ENCODE data around the gene TTC7B. TPM values are rescaled to one million over a fixed set of nuclear protein-coding genes. Genes with fewer than 3 reads are reported as not detected.

Gene TTC7B
- total RNA-seq, 4 donors from 2014 or later: 31.0 to 49.7 (median 45.1) TPM

- TF ChIP-seq CTCF (IDR thresholded peaks at IDR 0.05; ENCODE audit: low read depth): no peak
Observed at GRCh38 chr14:90755661-90756304, 60.4 kb downstream of the TTC7B start.

- TF ChIP-seq CTCF (IDR thresholded peaks at IDR 0.05; ENCODE audit: low read depth): no peak
Observed at GRCh38 chr14:90753456-90754005, 62.7 kb downstream of the TTC7B start.

GRCh38 chr14:90750701-90751100 is 65.5 kb downstream of the TTC7B start:
- TF ChIP-seq CTCF (IDR thresholded peaks at IDR 0.05; ENCODE audit: low read depth): no peak

DNA sequence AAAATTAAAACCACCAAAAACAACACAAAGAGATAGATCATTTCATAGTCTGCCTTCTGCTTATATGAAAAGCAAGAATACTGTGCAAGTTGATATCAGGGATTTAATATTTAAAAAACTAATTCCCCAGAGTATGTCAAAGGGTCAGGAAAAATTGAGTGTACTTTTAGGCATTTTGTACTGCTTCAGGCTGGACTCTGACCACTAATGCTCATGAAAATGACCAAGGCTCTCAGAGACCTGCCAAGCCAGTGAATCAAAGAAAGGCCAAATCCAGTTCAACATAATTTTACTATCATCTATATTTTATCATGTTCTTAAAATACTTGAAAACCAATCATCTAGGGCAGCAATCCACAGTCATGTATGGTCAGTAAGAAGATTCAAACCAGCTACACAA is 66.0 kb downstream of the TTC7B start:
- no peak for TF ChIP-seq CTCF (IDR thresholded peaks at IDR 0.05; ENCODE audit: low read depth)

DNA sequence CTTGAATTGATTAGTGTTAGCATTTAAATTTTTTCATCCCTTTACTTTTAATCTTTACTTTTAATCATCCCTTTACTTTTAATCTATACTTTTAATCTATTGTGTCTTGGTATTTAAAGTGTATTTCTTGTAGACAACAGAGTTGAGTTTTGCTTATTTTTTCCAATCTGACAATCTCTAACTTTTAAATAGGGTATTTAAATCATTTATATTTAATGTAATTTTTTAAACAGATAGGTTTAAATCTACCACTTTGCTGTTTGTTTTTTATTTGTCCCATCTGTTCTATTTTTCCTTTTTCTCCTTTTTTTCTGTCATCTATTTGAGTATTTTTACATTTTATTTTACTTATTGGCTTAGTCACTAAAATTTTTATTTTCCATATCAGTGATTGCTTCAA is 68.3 kb downstream of the TTC7B start:
- no peak for TF ChIP-seq CTCF (IDR thresholded peaks at IDR 0.05; ENCODE audit: low read depth)

DNA sequence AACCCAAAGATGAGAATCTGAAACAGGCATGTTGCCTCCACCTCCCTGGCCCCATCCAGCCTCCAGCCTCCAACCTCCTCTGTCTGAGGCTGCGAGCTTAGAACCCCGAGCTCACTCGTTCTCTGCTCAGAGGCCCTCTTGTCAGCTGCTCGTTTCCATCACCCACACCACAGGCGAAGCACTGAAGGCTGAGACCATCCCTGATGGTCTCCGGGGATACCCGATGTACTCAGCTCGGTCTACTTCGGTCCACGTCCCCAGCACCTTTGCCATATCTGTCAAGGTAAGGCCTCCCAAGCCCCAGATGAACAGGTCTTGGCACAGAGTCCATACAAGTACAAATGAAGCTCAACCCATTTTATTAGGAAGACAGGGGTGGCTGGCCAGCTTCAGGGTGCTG is 72.4 kb downstream of the TTC7B start:
- no peak for TF ChIP-seq CTCF (IDR thresholded peaks at IDR 0.05; ENCODE audit: low read depth)

- no peak for TF ChIP-seq CTCF (IDR thresholded peaks at IDR 0.05; ENCODE audit: low read depth)
Observed at GRCh38 chr14:90743425-90743824, 72.8 kb downstream of the TTC7B start.

Data from subcutaneous adipose tissue (tissue), 4 donors.